Upper lobe of right lung (tissue), 1 donor: ENCODE measurements around the gene PPL. TPM values are rescaled to one million over a fixed set of nuclear protein-coding genes. Genes with fewer than 3 reads are reported as not detected.

ENCODE experiments used
- ATAC-seq: fragments of 200-7000 bp; cut with Tn5 transposase; one replicate; pipeline ENCODE4 v1.9.1; 2020; ENCODE audit warnings: mild to moderate bottlenecking, moderate library complexity
- DNase-seq: peaks from one replicate; pipeline ENCODE4 v3.0.0-alpha.2; 2020
- H3K27ac ChIP-seq: fragments of 200-600 bp; one replicate; pipeline ENCODE4 v1.8.0; 2022
- H3K27me3 ChIP-seq: fragments of 200-600 bp; one replicate; pipeline ENCODE4 v1.8.0; 2022; ENCODE audit warnings: mild to moderate bottlenecking
- H3K36me3 ChIP-seq: fragments of 200-600 bp; one replicate; pipeline ENCODE4 v1.8.0; 2022
- H3K4me1 ChIP-seq: fragments of 200-600 bp; one replicate; pipeline ENCODE4 v1.8.0; 2022
- H3K4me3 ChIP-seq: fragments of 200-600 bp; one replicate; pipeline ENCODE4 v1.8.0; 2022; ENCODE audit warnings: mild to moderate bottlenecking
- H3K9me3 ChIP-seq: fragments of 200-600 bp; one replicate; pipeline ENCODE4 v1.8.0; 2022
- intact Hi-C: fragments of 100-400 bp; cut with DNase I; formaldehyde crosslinking; loops from one replicate; pipeline ENCODE4 v1.11.0; 2022
- total RNA-seq: library from RNA; stranded (reverse); fragmentation: NEBNext Ultra II Directional; extraction: Animal tissue kit (Norgen Biotek cat#: 25700); gene quantifications from one replicate; pipeline ENCODE4 v1.2.1, GENCODE V29; 2021
- TF ChIP-seq, protein P1 (sequence below): fragments of 200-600 bp; IDR thresholded peaks from one replicate; pipeline ENCODE4 v1.8.0; 2022; ENCODE audit warnings: antibody characterized with exemption
- donor health status: DM: no; HTN: yes; CAD: no; lungs with severe emphysema.

Gene PPL
- total RNA-seq, 1 donor from 2014 or later = 78.1 TPM

DNA sequence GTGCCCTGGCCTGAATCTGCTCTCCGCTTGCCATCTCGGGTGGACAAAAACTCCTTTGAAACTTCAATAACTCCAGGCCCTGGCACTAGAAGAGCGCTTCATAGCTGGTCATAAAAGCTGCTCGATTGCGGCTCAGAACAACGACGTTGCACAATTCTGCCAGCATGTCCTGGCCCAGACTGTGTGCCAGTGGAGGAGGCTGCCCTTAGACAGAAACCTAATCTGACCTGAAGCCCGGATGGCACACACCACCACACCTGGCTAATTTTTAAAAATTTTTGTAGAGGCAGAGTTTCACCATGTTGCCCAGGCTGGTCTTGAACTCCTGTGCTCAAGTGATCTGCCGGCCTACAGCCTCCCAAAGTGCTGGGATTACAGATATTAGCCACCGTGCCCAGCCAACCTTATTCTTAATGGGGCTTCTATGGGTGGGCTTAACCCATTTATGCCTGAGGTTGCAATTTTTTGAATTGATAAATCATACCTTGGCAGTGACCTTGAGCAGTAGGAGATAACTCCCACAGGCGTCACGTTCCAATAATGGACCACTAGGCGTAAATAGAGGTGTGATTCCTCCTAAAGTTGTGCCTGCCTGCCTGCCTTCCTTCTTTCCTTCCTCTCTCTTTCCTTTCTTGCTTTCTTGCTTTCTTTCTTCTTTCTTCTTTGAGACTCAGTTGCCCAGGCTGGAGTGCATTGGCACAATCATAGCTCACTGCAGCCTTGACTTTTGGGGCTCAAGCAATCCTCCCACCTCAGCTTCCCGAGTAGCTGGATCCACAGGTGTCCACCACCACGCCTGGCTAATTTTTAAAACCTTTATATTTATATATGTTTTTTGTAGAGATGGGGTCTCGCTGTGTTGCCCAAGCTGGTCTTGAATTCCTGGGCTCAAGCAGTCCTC lies 1.1 kb upstream of the PPL start:
- H3K9me3 ChIP-seq = no peaks in the 10 kb centered on the region

DNA sequence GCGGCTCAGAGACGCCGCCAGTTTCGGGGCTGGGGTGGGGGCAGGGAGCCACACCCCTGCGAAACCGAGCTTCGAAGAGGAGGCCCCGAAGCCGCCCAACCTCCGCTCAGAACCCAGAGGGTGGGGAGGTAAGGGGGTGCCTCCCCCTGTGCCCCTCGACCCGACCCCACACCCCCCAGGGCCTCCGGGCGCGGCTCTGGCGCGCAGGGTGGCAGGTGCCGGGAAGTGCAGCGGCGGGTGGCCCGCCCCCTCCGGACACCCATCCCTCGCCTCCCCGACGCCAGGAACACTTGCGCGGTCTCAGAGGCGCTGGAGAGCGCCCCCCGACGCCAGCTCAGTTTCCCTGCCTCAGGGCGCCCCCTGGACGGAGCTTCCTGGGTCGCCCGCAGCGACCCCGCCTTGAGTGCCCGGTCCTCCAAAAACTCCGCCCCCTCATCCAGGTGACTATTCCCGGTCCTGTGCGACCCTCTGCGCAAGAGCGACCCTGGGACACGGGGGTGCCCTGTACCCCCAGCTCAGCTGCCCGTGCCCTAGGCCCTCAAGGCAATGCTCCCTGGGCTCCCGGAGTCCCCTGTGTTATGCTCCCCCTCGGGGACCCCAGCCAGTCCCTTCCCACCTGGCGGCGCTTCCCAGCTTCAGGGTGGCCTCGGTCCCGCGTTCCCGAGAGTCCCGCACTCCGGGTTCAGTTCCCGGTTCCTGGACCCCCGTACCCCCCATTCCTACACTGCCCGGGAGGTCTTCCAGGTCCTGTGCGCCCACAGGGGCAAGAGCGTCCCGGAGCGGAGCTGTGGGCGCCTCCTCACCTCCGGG lies 562 bp downstream of the PPL start:
- Histone ChIP-seq H3K27me3 (peaks cover 8% of the 10 kb centered on the region), H3K4me3 (peak overlapping the region; percentile 62), H3K27ac (peak overlapping the region; percentile 81), H3K4me1 (peaks cover 30% of the 10 kb centered on the region), H3K9me3 (no peaks in the 10 kb centered on the region), H3K36me3 (no peaks in the 10 kb centered on the region)
- DNase-seq (peak; percentile 87), ATAC-seq (peak; percentile 68)
- TF ChIP-seq, protein P1, sequence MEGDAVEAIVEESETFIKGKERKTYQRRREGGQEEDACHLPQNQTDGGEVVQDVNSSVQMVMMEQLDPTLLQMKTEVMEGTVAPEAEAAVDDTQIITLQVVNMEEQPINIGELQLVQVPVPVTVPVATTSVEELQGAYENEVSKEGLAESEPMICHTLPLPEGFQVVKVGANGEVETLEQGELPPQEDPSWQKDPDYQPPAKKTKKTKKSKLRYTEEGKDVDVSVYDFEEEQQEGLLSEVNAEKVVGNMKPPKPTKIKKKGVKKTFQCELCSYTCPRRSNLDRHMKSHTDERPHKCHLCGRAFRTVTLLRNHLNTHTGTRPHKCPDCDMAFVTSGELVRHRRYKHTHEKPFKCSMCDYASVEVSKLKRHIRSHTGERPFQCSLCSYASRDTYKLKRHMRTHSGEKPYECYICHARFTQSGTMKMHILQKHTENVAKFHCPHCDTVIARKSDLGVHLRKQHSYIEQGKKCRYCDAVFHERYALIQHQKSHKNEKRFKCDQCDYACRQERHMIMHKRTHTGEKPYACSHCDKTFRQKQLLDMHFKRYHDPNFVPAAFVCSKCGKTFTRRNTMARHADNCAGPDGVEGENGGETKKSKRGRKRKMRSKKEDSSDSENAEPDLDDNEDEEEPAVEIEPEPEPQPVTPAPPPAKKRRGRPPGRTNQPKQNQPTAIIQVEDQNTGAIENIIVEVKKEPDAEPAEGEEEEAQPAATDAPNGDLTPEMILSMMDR = peak; percentile 35
- intact Hi-C loops = no loop called here

More for the DNA sequence above, 1.1 kb upstream of the PPL start:
- H3K27me3 ChIP-seq = peaks cover 8% of the 10 kb centered on the region
- peak; percentile 79 for DNase-seq
- peaks cover 36% of the 10 kb centered on the region for H3K4me1 ChIP-seq
- peak overlapping the region; percentile 88 for H3K27ac ChIP-seq
- ATAC-seq = peak; percentile 22
- H3K4me3 ChIP-seq = no peak overlapping the region
- H3K36me3 ChIP-seq = no peaks in the 10 kb centered on the region
- TF ChIP-seq, protein P1 = no peak
- intact Hi-C loops = no loop called here

DNA sequence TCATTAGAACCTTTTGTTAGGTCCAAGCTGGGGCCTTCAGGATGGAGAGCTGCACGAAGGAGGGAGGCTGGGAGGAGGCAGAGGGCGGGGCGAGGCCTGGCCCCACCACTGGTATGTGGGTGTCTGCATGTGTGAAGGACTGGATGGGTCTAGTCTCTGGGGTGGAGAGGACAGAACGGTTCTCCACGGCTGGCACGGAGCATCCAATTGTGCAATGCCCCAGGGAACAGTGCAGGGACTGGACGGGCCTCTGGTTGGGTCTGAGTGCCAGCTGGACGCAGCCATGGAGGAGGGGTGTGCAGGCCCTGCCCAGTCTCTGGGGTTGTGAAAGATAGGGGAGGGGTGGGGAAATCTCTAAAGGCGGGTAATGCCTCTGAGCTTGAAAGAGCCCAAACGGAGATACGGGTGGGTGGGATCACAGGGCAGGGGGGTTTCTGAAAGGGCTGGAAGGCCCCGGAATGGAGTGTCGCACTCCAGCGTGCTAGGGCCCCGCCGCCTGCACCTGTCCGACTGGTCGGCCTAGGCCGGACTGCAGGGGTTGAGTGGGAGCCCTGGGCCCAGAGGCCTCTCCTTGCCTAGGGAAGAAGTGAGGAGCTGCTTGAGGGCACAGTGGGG lies 1.6 kb downstream of the PPL start:
- intact Hi-C loops = no loop called here

DNA sequence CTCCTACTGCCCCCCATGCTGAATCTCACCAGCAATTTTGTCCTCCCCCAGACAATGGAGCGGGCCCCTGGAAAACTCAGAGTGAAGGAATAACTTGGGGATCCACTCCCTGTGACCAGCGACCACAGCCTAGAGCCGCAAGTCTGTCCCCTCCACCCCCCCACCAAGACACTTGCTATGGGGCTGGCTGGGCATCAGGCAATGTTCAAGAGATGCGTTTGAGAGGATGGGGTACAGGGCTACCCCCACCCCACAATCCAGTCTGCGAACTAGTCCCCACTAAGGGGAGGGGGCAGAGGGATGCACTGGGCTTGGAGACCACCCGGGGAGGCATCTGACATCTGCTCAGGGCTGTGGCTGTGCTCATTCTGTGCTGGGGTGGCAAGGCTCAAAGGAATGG lies 2.4 kb downstream of the PPL start:
- no peaks in the 10 kb centered on the region for H3K36me3 ChIP-seq
- H3K27ac ChIP-seq = no peak overlapping the region
- DNase-seq = no peak
- no peak overlapping the region for H3K4me3 ChIP-seq
- H3K4me1 ChIP-seq = peaks cover 30% of the 10 kb centered on the region
- no peak for ATAC-seq
- H3K9me3 ChIP-seq = no peaks in the 10 kb centered on the region
- intact Hi-C loops = no loop called here
- TF ChIP-seq, protein P1 = no peak
- H3K27me3 ChIP-seq = peaks cover 8% of the 10 kb centered on the region

More for the DNA sequence above, 1.6 kb downstream of the PPL start:
- Histone ChIP-seq H3K4me1 (peaks cover 30% of the 10 kb centered on the region), H3K9me3 (no peaks in the 10 kb centered on the region), H3K27ac (peak overlapping the region; percentile 81), H3K4me3 (peak overlapping the region; percentile 62), H3K36me3 (no peaks in the 10 kb centered on the region), H3K27me3 (peaks cover 8% of the 10 kb centered on the region)
- TF ChIP-seq, protein P1 = no peak
- peak; percentile 94 for DNase-seq
- ATAC-seq = peak; percentile 81

DNA sequence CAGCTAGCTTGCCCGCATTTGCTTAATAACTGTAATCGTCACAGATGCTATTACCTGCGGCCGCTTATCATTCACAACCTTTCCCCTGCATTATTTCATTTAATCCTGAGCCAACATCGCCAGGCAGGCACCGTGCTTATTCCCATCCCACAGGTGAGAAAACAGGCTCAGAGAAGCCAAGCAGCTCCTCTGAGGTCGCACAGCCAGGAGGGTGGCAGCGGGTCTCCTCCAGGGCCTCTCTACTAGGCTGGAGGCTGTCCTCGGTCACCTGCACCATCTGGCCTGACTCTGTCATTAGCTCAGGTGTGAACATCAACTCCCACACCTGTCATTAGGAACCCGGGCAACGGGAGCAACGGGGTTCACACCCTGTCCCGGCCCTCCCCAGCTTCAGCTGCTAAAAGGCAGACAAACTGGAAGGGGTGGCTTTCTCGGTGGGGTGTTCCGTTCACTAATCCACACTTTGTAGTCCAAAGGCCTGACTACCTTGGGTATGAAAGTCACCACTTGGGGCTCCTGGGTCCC lies 3.0 kb downstream of the PPL start:
- no peak overlapping the region for H3K4me3 ChIP-seq

More for the DNA sequence above, 3.0 kb downstream of the PPL start:
- TF ChIP-seq, protein P1 = no peak
- Histone ChIP-seq H3K27ac (no peak overlapping the region), H3K4me1 (peaks cover 30% of the 10 kb centered on the region), H3K36me3 (no peaks in the 10 kb centered on the region), H3K27me3 (peaks cover 8% of the 10 kb centered on the region), H3K9me3 (no peaks in the 10 kb centered on the region)
- intact Hi-C loops = no loop called here
- ATAC-seq (no peak), DNase-seq (no peak)
